WERI-Rb-1 (cell line): ENCODE results near the gene GJA3.
A peak's percentile ranks its signal among the peaks of the same experiment; 100 is the strongest.

ENCODE experiments used
- DNase-seq: peaks from one replicate; pipeline ENCODE4 v3.0.0-alpha.2; 2020
- H3K27ac ChIP-seq: fragments of 250-450 bp; sonication (Bioruptor Pico); 2 replicates; pipeline ENCODE4 v1.5.1; 2020; ENCODE audit warnings: mild to moderate bottlenecking, moderate library complexity
- H3K27me3 ChIP-seq: fragments of 250-450 bp; sonication (Bioruptor Pico); 2 replicates; pipeline ENCODE4 v1.5.1; 2021; ENCODE audit warnings: mild to moderate bottlenecking, low read depth, moderate library complexity; ENCODE audit not compliant: insufficient read depth, severe bottlenecking
- H3K36me3 ChIP-seq: fragments of 250-450 bp; sonication (Bioruptor Pico); 2 replicates; pipeline ENCODE4 v1.5.1; 2020; ENCODE audit warnings: mild to moderate bottlenecking, moderate library complexity
- H3K4me3 ChIP-seq: 2 replicates; pipeline ENCODE4 v1.5.1; 2011; ENCODE audit warnings: low read depth, mild to moderate bottlenecking, control low read depth, low read length
- H3K9me3 ChIP-seq: fragments of 250-450 bp; sonication (Bioruptor Pico); 2 replicates; pipeline ENCODE4 v1.5.1; 2021; ENCODE audit warnings: mild to moderate bottlenecking, moderate library complexity; ENCODE audit not compliant: severe bottlenecking
- CTCF ChIP-seq: IDR thresholded peaks from 2 replicates; pipeline ENCODE4 v1.5.1; 2011; ENCODE audit warnings: low read depth, mild to moderate bottlenecking, control low read depth, inconsistent platforms, low read length

GJA3 gene

GRCh38 chr13:20130652-20131051 is 30.2 kb downstream of the GJA3 start:
- no peak for TF ChIP-seq CTCF
- DNase-seq: no peak
- Histone ChIP-seq H3K36me3 (no peaks in the 10 kb centered on the region), H3K27me3 (peaks cover 31% of the 10 kb centered on the region), H3K4me3 (no peak overlapping the region), H3K27ac (no peak overlapping the region), H3K9me3 (no peaks in the 10 kb centered on the region)

- Histone ChIP-seq H3K9me3 (no peaks in the 10 kb centered on the region), H3K27ac (no peak overlapping the region), H3K4me3 (no peak overlapping the region), H3K27me3 (peaks cover 35% of the 10 kb centered on the region), H3K36me3 (no peaks in the 10 kb centered on the region)
- no peak for DNase-seq
- TF ChIP-seq CTCF: no peak
These were observed 30.8 kb downstream of the GJA3 start for GRCh38 chr13:20130012-20130411.

GRCh38 chr13:20129076-20129475 is 31.8 kb downstream of the GJA3 start:
- Histone ChIP-seq H3K27me3 (peaks cover 35% of the 10 kb centered on the region), H3K36me3 (no peaks in the 10 kb centered on the region), H3K27ac (no peak overlapping the region), H3K4me3 (no peak overlapping the region), H3K9me3 (no peaks in the 10 kb centered on the region)
- no peak for TF ChIP-seq CTCF
- no peak for DNase-seq

GRCh38 chr13:20128459-20128931 is 32.4 kb downstream of the GJA3 start:
- TF ChIP-seq CTCF: peak; percentile 63
- peak overlapping the region; percentile 73 for H3K4me3 ChIP-seq
- H3K9me3 ChIP-seq: no peaks in the 10 kb centered on the region
- no peaks in the 10 kb centered on the region for H3K36me3 ChIP-seq
- H3K27ac ChIP-seq: no peak overlapping the region
- DNase-seq: peak; percentile 38
- H3K27me3 ChIP-seq: peaks cover 31% of the 10 kb centered on the region

- no peaks in the 10 kb centered on the region for H3K36me3 ChIP-seq
- no peak overlapping the region; the same call in 1 of the 2 replicates for H3K27ac ChIP-seq
- peak; percentile 87 for TF ChIP-seq CTCF
- no peaks in the 10 kb centered on the region for H3K9me3 ChIP-seq
- H3K4me3 ChIP-seq: peak overlapping the region; percentile 73
- peak; percentile 83 for DNase-seq
- H3K27me3 ChIP-seq: peaks cover 37% of the 10 kb centered on the region
These were observed 33.0 kb downstream of the GJA3 start for GRCh38 chr13:20127562-20128458.
